BLaER1 (cell line): ENCODE data around the gene ZNF92.
"Not testable (repeated sequence)": the region's sequence is repeated elsewhere in the genome, so short reads cannot be mapped to it uniquely, and the experiment has no call there.

Experiments used
- H3K27ac ChIP-seq: shearing (Covaris generic); formaldehyde crosslinking; 2 replicates; pipeline ENCODE4 v1.8.1; 2022
- H3K27me3 ChIP-seq: shearing (Covaris generic); formaldehyde crosslinking; 2 replicates; pipeline ENCODE4 v1.8.1; 2022
- H3K36me3 ChIP-seq: shearing (Covaris generic); formaldehyde crosslinking; 2 replicates; pipeline ENCODE4 v1.8.1; 2022
- H3K4me1 ChIP-seq: shearing (Covaris generic); formaldehyde crosslinking; 2 replicates; pipeline ENCODE4 v1.8.1; 2022
- H3K4me2 ChIP-seq: shearing (Covaris generic); formaldehyde crosslinking; 2 replicates; pipeline ENCODE4 v1.8.1; 2022
- H3K4me3 ChIP-seq: shearing (Covaris generic); formaldehyde crosslinking; 2 replicates; pipeline ENCODE4 v1.8.1; 2022
- H3K9ac ChIP-seq: shearing (Covaris generic); formaldehyde crosslinking; 2 replicates; pipeline ENCODE4 v1.8.1; 2022
- H3K9me3 ChIP-seq: shearing (Covaris generic); formaldehyde crosslinking; 2 replicates; pipeline ENCODE4 v1.8.1; 2022
- H4K20me1 ChIP-seq: shearing (Covaris generic); formaldehyde crosslinking; 2 replicates; pipeline ENCODE4 v1.8.1; 2022
- Cebpa-rat ChIP-seq: shearing (Covaris generic); IDR thresholded peaks from 2 replicates; pipeline ENCODE4 v1.8.1; 2022

ZNF92 gene

GRCh38 chr7:65422670-65423069, 49.0 kb downstream of the ZNF92 start:
- TF ChIP-seq Cebpa-rat, result no peak
- H3K27me3 ChIP-seq, result no peaks in the 10 kb centered on the region

GRCh38 chr7:65423286-65423685, 49.6 kb downstream of the ZNF92 start:
- not testable (repeated sequence) for H3K4me2 ChIP-seq, H3K36me3 ChIP-seq, H4K20me1 ChIP-seq, H3K27ac ChIP-seq, H3K27me3 ChIP-seq, H3K4me3 ChIP-seq, H3K9ac ChIP-seq, H3K4me1 ChIP-seq
- peaks cover 35% of the 10 kb centered on the region for H3K9me3 ChIP-seq

More at GRCh38 chr7:65422670-65423069, 49.0 kb downstream of the ZNF92 start:
- Histone ChIP-seq H4K20me1 (no peaks in the 10 kb centered on the region), H3K4me3 (no peak overlapping the region), H3K36me3 (no peaks in the 10 kb centered on the region), H3K4me1 (no peaks in the 10 kb centered on the region), H3K9ac (no peak overlapping the region), H3K9me3 (peaks cover 32% of the 10 kb centered on the region), H3K4me2 (no peak overlapping the region), H3K27ac (no peak overlapping the region)

GRCh38 chr7:65429642-65430343, 56.1 kb downstream of the ZNF92 start:
- Histone ChIP-seq H3K36me3 (no peaks in the 10 kb centered on the region), H3K9ac (no peak overlapping the region), H3K9me3 (peaks cover 16% of the 10 kb centered on the region), H3K4me2 (no peak overlapping the region), H3K4me3 (no peak overlapping the region), H3K27ac (no peak overlapping the region), H3K27me3 (no peaks in the 10 kb centered on the region), H3K4me1 (no peaks in the 10 kb centered on the region), H4K20me1 (no peaks in the 10 kb centered on the region)
- TF ChIP-seq Cebpa-rat, result no peak

GRCh38 chr7:65430344-65431186, 56.9 kb downstream of the ZNF92 start:
- peaks cover 16% of the 10 kb centered on the region for H3K9me3 ChIP-seq
- H3K4me1 ChIP-seq, result no peaks in the 10 kb centered on the region
- H3K27me3 ChIP-seq, result no peaks in the 10 kb centered on the region
- H3K36me3 ChIP-seq, result no peaks in the 10 kb centered on the region
- no peak overlapping the region for H3K4me2 ChIP-seq
- H4K20me1 ChIP-seq, result no peaks in the 10 kb centered on the region
- H3K4me3 ChIP-seq, result no peak overlapping the region
- H3K9ac ChIP-seq, result no peak overlapping the region
- no peak overlapping the region for H3K27ac ChIP-seq
- TF ChIP-seq Cebpa-rat, result no peak

- Histone ChIP-seq H3K9ac (no peak overlapping the region), H3K4me3 (no peak overlapping the region), H3K4me1 (no peaks in the 10 kb centered on the region), H3K27ac (no peak overlapping the region), H3K9me3 (peaks cover 8% of the 10 kb centered on the region), H3K36me3 (no peaks in the 10 kb centered on the region), H3K27me3 (no peaks in the 10 kb centered on the region), H4K20me1 (no peaks in the 10 kb centered on the region), H3K4me2 (no peak overlapping the region)
- no peak for TF ChIP-seq Cebpa-rat
Observed at GRCh38 chr7:65434307-65434706, 60.7 kb downstream of the ZNF92 start.

GRCh38 chr7:65436163-65436562, 62.5 kb downstream of the ZNF92 start:
- H3K9ac ChIP-seq, result no peak overlapping the region
- H3K27ac ChIP-seq, result no peak overlapping the region
- H4K20me1 ChIP-seq, result no peaks in the 10 kb centered on the region
- H3K9me3 ChIP-seq, result no peaks in the 10 kb centered on the region
- no peaks in the 10 kb centered on the region for H3K4me1 ChIP-seq
- H3K4me3 ChIP-seq, result no peak overlapping the region
- no peaks in the 10 kb centered on the region for H3K36me3 ChIP-seq
- H3K4me2 ChIP-seq, result no peak overlapping the region
- no peak for TF ChIP-seq Cebpa-rat
- H3K27me3 ChIP-seq, result no peaks in the 10 kb centered on the region

GRCh38 chr7:65438598-65438997, 64.9 kb downstream of the ZNF92 start:
- H3K36me3 ChIP-seq, result no peaks in the 10 kb centered on the region
- no peak overlapping the region for H3K9ac ChIP-seq
- no peaks in the 10 kb centered on the region for H3K9me3 ChIP-seq
- no peak overlapping the region for H3K4me3 ChIP-seq
- no peak overlapping the region for H3K4me2 ChIP-seq
- H4K20me1 ChIP-seq, result no peaks in the 10 kb centered on the region
- no peaks in the 10 kb centered on the region for H3K4me1 ChIP-seq
- H3K27me3 ChIP-seq, result no peaks in the 10 kb centered on the region
- no peak for TF ChIP-seq Cebpa-rat
- H3K27ac ChIP-seq, result no peak overlapping the region

GRCh38 chr7:65441010-65441409, 67.4 kb downstream of the ZNF92 start:
- no peak overlapping the region for H3K4me2 ChIP-seq
- no peak overlapping the region for H3K4me3 ChIP-seq
- H3K27me3 ChIP-seq, result no peaks in the 10 kb centered on the region
- H3K4me1 ChIP-seq, result no peaks in the 10 kb centered on the region
- no peaks in the 10 kb centered on the region for H3K9me3 ChIP-seq
- no peaks in the 10 kb centered on the region for H4K20me1 ChIP-seq
- H3K36me3 ChIP-seq, result no peaks in the 10 kb centered on the region
- no peak overlapping the region for H3K27ac ChIP-seq
- TF ChIP-seq Cebpa-rat, result no peak
- no peak overlapping the region for H3K9ac ChIP-seq

- TF ChIP-seq Cebpa-rat, result no peak
- Histone ChIP-seq H4K20me1 (no peaks in the 10 kb centered on the region), H3K4me3 (no peak overlapping the region), H3K4me2 (no peak overlapping the region), H3K9ac (no peak overlapping the region), H3K4me1 (no peaks in the 10 kb centered on the region), H3K27ac (no peak overlapping the region), H3K9me3 (0 out of 2 replicates have a peak, but pooled peaks cover 5% of the 10 kb centered on the region), H3K36me3 (no peaks in the 10 kb centered on the region), H3K27me3 (no peaks in the 10 kb centered on the region)
Observed at GRCh38 chr7:65444205-65444842, 70.7 kb downstream of the ZNF92 start.
